GM18867 (cell line): ENCODE measurements around the gene SPATA31E1.
"Not testable (repeated sequence)": the region's sequence is repeated elsewhere in the genome, so short reads cannot be mapped to it uniquely, and the experiment has no call there.

ENCODE experiments used
- ATAC-seq: cut with Tn5 transposase; IDR thresholded peaks from one replicate; pipeline ENCODE4 v1.9.1; 2021; ENCODE audit warnings: mild to moderate bottlenecking, moderate library complexity; ENCODE audit not compliant: unreplicated experiment

Gene SPATA31E1

DNA sequence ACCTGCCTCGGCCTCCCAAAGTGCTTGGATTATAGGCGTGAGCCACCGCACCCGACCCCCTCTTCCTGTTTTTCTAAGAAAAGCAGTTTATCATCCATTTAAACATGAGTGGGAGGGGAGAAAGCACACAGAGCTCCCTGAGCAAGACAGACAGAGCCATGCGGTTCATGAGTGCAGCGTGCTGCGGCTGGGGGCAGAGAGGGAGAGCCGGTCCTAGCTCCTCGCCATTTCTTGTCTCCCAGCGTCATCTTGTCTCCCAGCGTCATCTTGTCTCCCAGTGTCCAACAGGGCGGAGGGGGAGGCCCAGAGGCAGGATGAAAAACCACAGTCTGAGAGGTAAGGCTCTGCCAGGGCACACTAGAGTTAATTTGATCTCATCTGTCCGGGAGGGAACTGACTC is 36.3 kb downstream of the SPATA31E1 start:
- not testable (repeated sequence) for ATAC-seq

- not testable (repeated sequence) for ATAC-seq
These were observed 38.9 kb downstream of the SPATA31E1 start for GRCh38 chr9:87921561-87921960.

DNA sequence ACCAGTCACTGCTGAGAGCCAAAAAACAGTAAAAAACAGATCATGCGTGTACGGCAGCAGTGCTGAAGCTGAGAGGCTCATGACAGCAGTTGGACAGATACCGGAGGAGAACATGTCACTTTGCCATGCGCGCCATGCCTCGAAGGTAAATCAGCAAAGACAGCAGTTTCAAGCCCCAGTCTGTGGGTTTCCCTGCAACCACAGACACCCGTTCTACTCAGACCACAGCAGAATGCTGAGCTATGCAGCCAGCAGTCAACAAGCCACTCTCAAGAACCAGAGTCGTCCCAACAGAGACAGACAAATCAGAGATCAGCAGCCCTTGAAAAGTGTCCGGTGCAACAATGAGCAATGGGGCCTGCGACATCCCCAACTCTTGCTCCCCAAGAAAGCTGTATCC is 40.3 kb downstream of the SPATA31E1 start:
- ATAC-seq = not testable (repeated sequence)

DNA sequence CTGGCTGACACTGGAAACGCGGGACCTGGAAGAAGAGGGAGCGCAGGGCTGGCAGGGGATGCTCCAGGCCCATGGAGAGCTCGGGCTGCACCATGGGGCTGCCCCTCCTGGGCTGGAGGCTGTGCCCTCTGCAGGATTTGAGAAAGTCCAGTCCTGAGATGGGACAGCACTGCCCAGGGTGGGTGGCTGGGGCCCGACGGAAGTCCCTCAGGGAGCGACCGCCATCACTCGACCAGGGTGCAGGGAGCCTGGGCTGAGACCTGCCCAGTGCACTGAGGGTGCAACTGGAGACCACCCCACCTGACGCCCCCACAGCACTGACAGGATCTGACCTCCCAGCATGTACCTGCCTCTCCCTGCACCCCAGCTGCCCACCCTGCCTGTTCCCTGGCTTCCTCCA is 42.2 kb downstream of the SPATA31E1 start:
- not testable (repeated sequence) for ATAC-seq

DNA sequence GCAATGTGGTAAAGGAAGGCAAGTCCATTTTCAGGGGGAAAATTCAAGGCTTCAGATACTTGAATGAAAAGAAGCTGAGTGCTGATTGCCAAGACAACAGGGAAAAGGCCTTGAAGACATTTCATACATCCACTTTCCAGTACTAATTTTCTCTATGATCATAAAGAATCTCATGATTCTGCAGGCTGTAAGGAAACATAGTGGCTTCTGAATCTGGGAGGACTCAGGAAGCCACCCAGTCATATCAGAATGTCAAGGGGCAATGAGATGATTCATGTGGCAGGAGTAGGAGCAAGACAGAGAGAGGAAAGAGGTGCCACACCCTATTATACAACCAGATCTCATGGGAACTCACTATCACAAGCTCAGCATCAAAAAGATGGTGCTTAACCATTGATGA is 46.5 kb downstream of the SPATA31E1 start:
- not testable (repeated sequence) for ATAC-seq

DNA sequence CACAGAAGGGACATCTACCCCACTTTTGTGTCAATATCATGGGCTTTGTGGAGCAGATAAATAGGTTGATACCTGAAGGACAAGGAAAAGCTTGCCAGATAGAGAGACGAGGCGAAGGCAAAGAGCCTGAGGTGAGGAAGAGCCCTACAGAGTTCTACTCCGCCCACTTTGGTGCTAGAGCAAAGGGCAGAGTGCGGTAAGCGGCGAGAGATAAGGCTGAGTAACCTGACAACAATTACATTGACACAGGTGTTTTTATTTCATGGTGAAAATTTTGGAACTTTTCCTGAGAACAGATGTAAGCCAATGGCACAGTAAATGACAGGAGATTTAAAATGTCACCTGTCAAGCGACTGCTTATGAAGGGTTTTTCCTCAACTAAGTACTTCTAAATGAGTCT is 51.8 kb downstream of the SPATA31E1 start:
- ATAC-seq = not testable (repeated sequence)

DNA sequence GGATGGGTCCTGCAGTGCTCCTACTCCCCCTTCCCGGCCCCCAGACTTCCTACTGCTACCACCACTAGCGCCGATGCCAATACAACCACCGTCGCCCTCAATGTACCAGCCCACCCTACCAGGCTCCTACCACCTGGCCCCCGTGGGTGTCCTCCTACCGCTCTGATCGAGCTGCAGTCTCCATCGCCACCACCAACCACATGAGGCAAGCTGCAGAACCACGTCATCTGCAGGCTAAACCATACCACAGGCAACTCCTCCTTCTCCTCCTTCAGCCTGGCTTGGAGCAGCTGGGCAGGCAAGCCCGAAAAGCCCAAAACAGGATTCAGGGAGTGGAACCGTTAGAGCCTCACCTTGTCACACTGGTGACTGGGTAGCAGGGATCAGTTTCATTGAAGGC is 54.7 kb downstream of the SPATA31E1 start:
- ATAC-seq = not testable (repeated sequence)

DNA sequence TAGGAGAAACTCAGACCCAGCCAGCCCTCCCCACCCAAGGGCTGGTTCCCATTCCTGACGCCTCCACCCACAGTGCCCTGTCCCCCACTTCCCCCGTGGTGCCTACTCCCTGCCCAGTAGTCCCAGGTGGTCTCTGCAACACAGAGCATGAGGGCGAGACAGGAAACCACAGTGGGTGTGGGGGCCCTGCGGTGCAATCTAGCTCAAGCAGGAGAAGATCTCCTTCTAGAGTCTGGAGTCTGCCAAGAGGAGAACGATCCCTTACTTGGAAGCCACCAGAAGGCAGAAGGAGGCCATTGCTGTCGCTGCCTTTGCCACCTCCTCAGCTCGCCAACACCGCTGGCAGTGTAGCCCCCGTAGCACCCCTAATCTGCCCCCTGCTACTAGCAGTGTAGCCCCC is 55.2 kb downstream of the SPATA31E1 start:
- not testable (repeated sequence) for ATAC-seq

DNA sequence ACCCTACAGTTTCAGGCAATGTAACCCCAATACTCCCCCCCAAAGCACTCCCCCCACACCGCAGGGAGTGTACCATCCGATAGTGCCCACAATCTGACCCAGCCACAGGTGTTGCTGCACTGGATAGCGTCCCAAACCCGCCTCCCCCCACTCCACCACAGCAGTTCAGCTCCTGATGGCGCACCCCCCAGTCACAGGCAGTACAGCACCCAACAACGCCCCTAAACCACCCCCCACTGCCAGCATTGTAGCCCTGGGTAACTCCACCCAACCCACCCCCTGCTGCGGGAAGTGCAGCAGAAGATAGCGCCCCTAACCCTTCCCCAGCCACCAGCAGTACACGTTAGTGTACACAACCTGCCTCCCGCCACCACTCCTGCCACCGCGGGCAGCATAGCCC is 55.7 kb downstream of the SPATA31E1 start:
- not testable (repeated sequence) for ATAC-seq
